BE2C (cell line): ENCODE results near the gene HOXB9.

Experiments
- DNase-seq: peaks from one replicate; pipeline ENCODE4 v3.0.0-alpha.2; 2020
- H3K27me3 ChIP-seq: fragments of 250-450 bp; sonication (Bioruptor Pico); 2 replicates; pipeline ENCODE4 v1.5.1; 2020; ENCODE audit warnings: mild to moderate bottlenecking
- H3K36me3 ChIP-seq: fragments of 250-450 bp; sonication (Bioruptor Pico); 2 replicates; pipeline ENCODE4 v1.5.1; 2020; ENCODE audit warnings: mild to moderate bottlenecking
- H3K4me1 ChIP-seq: fragments of 250-450 bp; sonication (Bioruptor Pico); 2 replicates; pipeline ENCODE4 v1.5.1; 2020
- H3K4me3 ChIP-seq: 2 replicates; pipeline ENCODE4 v1.5.1; 2011; ENCODE audit warnings: low read depth, low read length
- H3K9me3 ChIP-seq: fragments of 250-450 bp; sonication (Bioruptor Pico); 2 replicates; pipeline ENCODE4 v1.5.1; 2020
- CTCF ChIP-seq: IDR thresholded peaks from 2 replicates; pipeline ENCODE4 v1.5.1; 2012; ENCODE audit warnings: mild to moderate bottlenecking, low read depth, low read length

Gene HOXB9

DNA sequence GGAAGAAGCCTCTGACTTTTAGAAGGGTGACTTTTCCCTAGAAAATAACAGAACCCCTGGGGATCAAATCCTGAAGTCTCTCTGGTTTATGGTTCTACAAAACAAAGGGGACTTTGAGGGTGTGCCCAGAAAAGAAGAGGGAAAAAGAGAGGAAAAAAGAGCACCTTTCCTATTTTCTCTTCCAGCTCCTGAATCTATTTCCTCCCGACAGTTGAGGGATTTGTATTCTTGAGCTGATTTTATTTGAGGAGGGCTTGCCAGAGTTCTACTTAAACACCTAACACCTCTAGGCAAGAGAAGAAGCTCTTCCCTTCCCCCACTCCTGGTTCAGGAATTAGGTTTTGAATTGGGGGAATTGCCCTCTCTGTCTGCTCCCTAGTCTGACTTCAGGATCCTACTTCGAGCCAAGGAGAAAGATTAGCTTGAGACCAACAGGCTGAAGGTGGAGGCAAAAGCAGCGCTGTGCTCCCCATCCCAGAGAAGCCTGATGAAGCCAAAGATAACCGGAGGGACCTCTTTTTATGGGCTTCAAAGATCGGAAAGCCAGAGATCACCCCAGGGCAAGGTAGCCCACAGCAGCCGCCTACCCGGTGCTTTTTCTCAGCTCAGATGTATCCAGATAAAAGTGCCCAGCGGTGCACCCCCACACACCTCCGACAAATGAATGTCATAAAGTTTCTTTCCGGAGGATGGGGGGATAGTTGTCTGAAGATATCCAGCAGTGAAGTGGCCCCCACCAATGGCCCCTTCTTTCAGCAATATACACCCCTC is 36.9 kb downstream of the HOXB9 start:
- H3K4me3 ChIP-seq = no peak overlapping the region
- H3K4me1 ChIP-seq = no peaks in the 10 kb centered on the region
- DNase-seq = no peak
- H3K9me3 ChIP-seq = no peaks in the 10 kb centered on the region
- no peak for TF ChIP-seq CTCF
- peaks cover 94% of the 10 kb centered on the region for H3K27me3 ChIP-seq
- no peaks in the 10 kb centered on the region for H3K36me3 ChIP-seq

GRCh38 chr17:48588528-48588927 is 37.6 kb downstream of the HOXB9 start:
- Histone ChIP-seq H3K4me1 (no peaks in the 10 kb centered on the region), H3K27me3 (peaks cover 96% of the 10 kb centered on the region), H3K36me3 (no peaks in the 10 kb centered on the region), H3K9me3 (no peaks in the 10 kb centered on the region), H3K4me3 (no peak overlapping the region)
- TF ChIP-seq CTCF = no peak
- DNase-seq = no peak

GRCh38 chr17:48588074-48588415 is 38.1 kb downstream of the HOXB9 start:
- H3K9me3 ChIP-seq = no peaks in the 10 kb centered on the region
- H3K36me3 ChIP-seq = no peaks in the 10 kb centered on the region
- H3K27me3 ChIP-seq = peaks cover 96% of the 10 kb centered on the region
- H3K4me3 ChIP-seq = no peak overlapping the region
- DNase-seq = no peak
- TF ChIP-seq CTCF = no peak
- H3K4me1 ChIP-seq = no peaks in the 10 kb centered on the region

GRCh38 chr17:48587276-48588073 is 38.7 kb downstream of the HOXB9 start:
- no peaks in the 10 kb centered on the region for H3K4me1 ChIP-seq
- H3K36me3 ChIP-seq = no peaks in the 10 kb centered on the region
- peaks cover 96% of the 10 kb centered on the region for H3K27me3 ChIP-seq
- H3K4me3 ChIP-seq = no peak overlapping the region
- DNase-seq = no peak
- TF ChIP-seq CTCF = no peak
- no peaks in the 10 kb centered on the region for H3K9me3 ChIP-seq

DNA sequence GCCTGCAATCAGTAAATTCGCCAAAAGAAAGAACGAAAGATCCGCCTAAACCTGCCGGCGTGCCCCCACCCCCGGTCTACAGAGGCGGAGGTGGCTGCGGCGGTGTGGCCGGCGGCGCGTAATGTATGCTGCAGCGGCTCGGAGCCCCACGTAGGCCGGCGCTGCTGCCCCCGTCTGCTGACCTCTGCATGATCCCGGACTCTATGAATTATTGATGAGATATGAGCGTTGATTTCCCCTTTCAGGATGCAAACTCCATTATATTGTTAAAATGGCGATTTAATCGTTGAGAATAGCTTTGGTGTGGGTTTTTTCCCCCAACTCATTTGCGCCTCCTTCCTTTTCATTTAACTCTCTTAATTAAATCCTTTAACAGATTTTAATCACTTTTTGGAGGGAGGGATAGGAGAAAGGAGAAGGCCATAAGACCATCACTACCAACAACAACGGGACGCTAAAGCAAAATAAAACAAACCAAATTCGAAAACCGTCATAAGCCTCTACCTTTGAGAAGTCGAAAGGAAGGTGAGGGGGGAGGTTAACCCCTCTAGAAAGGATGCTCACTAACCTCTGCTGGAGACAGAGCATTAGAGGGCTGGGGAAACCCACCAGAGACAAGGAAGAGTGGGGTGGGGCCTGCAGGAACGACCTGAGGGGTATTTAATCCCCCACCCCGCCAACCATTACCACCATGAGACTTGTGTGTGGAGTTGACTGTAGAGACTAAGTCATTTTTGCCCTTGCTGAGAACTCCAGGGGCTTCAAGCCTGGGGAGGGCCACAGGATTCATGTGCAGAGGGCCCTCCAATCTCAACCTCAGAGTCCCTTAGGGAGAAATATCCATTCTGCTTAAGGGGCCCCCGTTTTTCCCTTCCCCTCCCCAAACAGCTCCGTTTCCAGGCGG is 39.6 kb downstream of the HOXB9 start:
- no peak for TF ChIP-seq CTCF
- Histone ChIP-seq H3K4me1 (no peaks in the 10 kb centered on the region), H3K9me3 (no peaks in the 10 kb centered on the region), H3K27me3 (peaks cover 98% of the 10 kb centered on the region), H3K36me3 (no peaks in the 10 kb centered on the region), H3K4me3 (no peak overlapping the region)
- no peak for DNase-seq
